ENCODE measurements around the gene FNDC3B.
"Not testable (repeated sequence)": the region's sequence is repeated elsewhere in the genome, so short reads cannot be mapped to it uniquely, and the experiment has no call there.

Gene FNDC3B

DNA sequence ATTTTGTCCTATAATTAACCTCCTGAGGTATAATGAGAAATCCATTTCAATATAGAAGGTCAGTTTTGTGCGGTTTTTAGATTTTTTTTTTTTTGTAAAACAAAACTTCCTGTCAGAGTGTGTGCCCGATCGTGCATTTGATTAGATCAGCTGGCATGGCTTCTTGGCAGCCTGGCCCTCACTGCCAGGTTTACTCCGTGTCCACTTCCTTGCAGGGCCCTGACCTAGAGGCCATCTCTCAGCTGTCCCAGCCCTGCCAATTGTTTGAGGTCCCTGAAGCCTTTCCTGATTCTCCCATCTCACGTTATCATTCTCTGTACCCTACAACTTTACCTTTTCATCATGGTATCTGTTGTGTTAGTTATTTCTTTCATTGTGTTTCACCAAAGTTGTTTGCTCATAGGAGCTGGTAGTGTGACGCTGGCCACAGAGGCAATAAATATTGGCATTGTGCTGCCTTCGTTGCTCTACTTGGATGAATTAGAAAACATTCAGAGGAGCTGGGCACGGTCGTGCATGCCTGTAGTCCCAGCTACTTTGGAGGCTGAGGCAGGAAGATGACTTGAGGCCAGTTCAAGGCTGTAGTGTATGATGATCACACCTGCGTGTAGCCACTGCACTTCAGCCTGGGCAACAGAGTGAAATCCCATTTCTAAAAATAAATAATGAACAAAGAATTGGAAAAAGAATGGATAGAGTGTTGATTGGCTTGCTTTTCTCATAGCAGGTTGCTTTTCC, 206.9 kb downstream of the FNDC3B start:
- no peak for DNase-seq

DNA sequence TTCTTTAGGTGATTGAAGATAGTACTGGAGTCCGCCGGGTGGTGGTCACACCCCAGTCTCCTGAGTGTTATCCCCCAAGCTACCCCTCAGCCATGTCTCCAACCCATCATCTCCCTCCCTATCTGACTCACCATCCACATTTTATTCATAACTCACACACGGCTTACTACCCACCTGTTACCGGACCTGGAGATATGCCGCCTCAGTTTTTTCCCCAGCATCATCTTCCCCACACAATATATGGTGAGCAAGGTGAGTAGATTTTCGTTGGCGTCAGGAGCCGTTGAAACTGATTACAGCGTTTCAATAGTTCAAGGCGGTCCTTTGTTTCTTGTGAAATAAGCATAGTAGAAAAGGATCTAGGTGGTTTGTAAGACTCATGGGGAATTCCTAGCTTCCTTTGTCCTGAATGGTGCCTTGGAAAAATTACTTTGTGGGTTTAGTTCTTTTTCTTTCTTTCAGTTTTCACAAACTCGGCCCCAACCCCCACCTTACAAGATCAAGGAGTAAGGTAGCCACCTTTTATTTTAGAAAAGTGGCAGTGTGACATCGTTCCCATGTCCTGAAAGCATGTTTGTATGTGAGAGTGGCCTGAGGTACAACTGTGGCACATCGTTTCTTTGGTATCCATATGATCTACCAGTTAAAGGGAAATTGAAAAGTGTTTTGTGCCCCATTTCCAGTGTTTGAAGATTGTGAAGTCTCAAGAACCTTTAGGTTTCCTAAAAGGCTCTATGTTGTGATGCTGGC, 208.3 kb downstream of the FNDC3B start:
- no peak for DNase-seq

DNA sequence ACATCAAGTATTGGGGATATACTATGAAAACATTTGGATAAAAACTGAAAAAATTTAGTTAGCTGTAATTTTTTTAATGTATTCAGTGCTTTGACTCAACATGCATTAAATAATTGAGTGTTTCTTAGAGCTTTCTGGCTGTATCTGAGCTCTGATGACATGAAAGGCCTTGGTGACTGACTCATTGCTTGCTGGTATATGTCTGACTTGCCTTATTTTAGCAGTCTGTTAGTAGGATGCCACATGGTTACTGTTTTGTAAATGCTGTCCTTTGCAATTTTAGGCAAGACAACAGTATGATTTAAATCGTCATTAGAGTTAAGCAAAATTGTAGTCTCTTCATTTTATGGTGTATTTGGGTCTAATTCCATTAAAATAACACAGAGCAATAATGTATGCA, 209.7 kb downstream of the FNDC3B start:
- no peak for DNase-seq

DNA sequence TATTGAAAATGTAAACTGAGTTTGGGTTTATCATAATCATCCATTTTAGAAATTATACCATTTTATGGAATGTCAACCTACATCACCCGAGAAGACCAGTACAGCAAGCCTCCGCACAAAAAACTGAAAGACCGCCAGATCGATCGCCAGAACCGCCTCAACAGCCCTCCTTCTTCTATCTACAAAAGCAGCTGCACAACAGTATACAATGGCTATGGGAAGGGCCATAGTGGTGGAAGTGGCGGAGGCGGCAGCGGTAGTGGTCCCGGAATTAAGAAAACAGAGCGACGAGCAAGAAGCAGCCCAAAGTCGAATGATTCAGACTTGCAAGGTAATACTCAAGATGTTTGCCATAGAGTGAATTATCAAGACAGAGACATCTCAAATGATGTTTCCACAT, 211.8 kb downstream of the FNDC3B start:
- DNase-seq = no peak

DNA sequence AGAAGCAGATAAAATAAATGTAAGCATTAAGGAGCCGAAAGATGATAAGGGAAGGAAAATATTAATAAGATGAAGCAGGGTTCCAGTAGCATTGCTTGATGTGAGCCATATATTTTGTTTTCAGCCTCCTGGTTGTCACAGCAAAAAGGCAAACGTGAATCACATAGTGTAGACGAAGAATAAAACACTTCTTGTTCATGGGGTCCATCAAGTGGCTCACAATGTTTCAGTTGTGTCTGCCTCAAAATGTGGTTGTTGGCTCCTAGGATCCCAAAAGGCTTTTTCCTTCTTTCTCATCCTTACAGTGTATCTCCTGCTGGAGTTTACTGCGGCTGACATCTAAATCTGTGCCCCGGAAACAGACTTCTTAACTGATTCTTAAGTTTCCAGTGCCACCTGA, 213.8 kb downstream of the FNDC3B start:
- DNase-seq = no peak

DNA sequence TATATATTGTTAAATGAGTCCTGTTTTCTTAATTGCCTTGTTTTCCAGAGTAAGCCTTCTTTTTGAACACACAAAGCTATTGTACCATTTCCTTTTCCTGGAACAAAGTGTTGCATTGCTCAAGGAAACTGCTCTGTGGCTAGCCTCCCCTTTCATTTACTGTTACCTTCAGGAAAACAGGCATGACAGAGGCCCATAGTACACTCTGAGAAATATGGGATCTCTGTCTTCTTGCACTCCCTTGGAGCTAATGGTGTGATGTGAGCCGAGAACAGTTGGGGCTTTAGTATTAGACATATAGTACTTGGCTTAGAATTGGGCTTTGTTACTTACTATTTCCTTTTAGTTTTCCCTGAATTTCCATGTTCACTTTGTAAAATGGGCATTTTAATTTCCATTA, 215.2 kb downstream of the FNDC3B start:
- no peak for DNase-seq

DNA sequence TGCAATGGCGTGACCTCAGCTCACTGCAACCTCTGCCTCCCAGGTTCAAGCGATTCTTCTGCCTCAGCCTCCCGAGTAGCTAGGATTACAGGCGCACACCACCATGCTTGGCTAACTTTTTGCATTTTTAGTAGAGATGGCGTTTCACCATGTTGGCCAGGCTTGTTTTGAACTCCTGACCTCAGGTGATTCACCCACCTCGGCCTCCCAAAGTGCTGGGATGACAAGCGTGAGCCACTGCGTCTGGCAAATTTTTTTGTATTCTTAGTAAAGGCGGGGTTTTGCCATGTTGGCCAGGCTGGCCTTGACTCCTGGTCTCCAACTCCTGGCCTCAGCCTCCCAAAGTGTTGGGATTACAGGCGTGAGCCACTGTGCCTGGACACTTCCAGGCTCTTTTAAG, 215.9 kb downstream of the FNDC3B start:
- DNase-seq = not testable (repeated sequence)

DNA sequence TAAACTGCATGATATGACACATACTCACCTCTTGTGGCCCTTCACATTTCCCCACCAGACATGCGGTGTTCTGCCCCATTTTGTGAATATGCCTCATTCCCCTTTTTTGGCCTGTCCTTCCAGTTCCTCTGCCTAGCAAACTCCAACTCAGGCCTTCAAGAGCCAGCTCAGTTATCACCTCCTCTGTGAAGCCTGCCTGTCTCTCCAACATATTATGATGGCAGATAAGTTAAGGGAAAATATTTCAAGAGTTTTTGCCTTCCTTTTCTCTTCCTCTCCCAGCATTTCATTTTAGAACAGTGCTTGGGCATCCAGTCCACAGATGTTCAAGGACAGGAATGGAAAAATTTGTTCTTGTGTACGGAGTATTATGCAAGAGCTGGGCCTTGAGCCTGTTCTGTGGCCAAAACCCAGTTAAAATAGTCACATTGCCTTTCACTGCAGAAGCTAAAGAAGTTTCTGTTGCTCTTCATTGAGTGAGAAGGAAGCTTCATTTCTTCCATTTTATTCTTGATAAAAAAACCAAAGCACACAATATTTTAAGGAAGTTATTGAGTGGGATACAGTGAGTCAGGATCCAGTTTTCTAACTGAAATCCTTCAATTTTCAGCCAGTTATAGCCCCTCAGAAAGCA, 216.8 kb downstream of the FNDC3B start:
- no peak for DNase-seq

DNA sequence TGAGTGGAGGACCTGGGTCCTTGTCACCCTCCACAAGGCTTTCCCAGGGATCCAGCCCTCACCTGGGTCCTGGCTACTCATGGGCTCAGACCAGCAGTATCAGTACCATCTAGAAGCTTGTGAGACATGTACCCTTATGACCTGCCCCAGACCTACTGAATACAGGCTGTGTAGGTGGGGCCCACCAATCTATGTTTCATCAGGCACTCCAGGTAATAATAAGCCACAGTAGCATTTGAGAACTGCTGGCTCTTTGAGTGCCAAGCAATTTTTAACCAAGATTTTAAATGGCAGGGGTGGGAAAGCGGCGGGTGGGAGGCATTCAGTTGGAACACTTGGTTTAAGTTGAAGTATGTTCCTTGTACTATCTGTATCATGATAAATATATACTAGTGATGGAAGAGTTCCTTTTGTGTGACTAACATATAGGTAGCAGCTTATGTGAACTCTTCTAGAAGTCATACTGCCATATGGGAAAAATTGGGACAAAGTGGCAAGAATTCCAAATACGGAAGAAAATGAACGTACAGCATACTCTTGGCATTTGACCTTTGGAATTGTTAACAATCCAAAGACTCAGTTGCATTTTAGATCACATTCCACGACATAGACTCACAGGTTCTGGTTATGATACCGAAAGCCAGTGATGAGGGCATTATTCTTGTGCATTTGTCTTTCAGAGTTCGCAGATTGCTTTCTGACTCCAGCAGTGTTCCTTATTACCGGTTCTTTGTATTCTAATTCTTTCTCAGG, 218.4 kb downstream of the FNDC3B start:
- no peak for DNase-seq

DNA sequence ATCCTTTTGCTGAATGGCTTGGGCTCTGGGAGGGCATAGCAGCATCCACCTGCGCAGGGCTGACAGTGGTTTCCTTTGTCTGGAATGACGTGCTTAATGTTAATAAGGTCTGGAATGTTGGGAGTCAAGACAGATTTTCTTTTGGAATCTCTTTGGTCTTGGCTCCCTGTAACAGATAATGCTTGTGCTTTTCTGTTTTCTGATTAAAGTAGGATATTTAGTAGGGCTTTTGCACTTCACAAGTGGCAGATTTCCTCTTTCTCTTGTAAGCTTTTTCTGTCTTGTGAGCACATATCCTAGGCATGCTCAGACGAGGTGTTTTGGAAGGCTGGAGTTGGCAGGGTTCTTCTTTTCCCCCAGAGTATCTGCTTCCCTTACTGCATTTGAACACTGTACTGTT, 219.2 kb downstream of the FNDC3B start:
- no peak for DNase-seq

DNA sequence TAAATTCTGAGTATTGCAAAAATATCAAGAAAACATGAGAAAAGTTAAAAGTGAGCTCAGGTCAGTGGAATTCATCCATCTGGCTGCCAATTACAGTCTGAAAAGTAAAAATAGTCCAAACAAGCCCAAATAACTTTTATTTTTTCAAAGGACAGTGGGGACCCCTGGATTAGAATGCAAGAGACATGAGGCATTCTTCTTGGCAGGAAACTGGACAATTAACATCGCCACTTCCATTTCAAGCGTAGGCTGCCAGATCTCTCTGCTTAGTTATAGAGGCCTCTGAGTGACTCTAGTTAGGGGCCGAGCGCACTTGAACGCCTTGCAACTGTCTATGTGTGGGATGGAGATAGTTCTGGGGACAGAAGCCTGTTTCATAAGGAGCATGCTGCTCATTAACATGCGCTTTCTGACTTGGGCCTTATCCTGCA, 219.7 kb downstream of the FNDC3B start:
- no peak for DNase-seq

DNA sequence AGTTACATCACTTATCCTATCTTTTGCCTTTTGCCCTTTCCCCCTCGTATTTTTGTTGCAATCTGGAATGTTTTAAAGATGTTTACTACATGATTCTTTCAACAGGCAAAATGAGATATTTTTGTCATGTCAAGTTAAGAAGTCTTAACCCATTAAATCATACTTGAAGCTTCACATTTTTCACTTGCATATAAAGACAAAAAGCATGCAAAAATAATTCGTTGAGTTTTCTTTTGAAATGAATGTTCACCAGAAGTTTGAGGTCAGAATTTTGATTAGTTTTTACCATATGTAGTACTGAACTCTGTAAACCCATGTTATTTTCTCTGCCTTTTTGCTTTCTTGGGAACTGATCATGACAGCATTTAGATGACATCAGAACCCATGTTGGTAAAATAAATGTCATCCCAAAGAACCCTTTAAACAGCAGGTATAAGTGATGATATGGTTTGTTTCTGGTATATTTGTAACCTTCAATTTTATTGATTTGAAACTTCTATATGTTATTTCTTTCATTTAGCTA, 220.4 kb downstream of the FNDC3B start:
- no peak for DNase-seq

DNA sequence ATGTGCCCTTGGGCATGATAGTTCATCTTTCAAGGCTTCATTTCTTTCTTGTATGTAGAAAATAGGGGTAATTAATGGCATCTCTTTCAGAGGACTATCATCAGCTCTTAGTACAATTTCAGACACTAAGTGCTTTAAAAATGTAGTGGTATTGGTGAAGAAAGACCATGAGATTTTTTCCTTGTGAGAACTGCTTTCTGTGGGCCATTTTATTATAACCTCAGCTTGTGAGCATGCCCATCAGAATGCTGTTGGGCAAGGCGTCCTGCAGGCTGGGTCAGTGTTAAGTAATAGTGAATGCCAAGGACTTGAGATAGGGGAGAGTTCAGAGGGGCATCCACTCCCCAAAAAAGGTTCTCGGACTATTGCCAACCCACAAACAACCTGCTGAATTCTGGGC, 221.0 kb downstream of the FNDC3B start:
- no peak for DNase-seq

DNA sequence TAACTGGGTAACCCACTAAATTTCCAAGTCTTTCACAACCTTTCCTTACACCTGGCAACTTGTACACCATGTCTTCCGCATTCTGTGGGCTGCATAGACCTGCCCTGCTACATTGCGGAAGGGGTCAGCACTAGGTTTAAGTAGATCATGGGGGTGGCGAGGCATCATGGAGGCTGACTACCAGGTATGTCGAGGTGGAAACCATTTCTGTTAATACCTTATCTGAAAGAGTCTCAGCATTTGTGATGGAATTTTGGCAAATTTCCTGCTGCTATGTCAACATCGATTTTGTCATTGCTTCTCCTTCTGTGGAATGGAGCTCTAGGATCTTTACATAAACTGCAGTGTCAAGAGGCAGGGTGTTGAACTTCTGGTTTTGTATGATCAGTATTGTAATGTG, 221.7 kb downstream of the FNDC3B start:
- no peak for DNase-seq

DNA sequence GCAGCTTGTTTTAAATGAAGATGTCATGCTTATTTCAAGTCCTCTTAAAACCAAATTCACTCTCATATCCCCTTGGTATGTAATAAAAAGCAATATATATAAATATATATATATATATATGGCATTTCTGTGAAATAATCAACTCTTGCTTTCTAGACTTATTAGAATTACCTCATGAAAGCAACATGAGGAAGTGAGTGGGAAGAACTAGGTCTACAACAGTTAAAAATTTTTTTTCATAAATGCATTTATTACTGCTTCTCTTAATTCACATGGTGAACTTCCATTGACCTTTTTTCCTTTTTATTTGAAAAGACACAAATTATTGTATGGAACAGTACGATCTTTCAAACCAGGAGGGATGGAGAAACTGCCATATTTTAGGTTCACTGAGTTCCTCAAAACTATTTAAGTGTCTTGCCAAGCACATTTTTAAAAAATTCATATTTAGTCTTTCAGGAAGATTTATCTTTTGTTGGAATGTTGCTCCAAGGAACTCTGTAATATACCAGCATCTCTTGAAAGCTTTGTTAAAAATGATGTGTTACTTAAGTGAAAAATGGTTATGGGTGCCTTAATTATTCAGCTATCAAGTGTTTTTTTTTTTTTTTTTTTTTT, 223.7 kb downstream of the FNDC3B start:
- no peak for DNase-seq

DNA sequence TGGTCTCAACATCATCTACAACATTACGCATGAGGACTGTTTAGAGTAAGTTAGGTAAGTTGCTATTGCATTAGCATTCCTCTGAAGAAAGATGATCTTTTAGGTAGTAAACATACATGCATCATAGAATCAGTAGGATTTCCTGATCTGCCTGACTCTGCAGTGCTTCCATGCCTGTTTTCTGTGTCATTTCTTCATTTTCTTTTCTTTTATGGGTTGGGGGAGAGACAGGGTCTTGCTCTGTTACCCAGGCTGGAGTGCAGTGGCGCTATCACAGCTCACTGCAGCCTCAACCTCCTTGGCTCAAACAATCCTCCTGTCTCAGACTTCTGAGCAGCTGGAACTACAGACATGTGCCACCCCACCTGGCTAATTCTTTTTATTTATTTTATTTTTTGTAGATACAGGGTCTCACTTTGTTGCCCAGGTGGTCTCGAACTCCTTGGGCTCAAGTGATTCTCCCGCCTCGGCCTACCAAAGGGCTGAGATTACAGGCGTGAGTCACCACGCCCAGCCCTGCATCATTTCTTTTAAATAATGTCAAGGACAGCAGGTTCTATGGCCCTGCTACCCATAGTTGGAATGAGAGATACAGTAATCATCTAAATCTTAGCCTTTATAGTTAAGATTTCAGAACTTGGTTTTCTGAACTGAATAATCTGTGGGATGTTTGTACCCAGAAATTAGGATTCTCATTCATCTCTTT, 224.6 kb downstream of the FNDC3B start:
- DNase-seq = no peak

DNA sequence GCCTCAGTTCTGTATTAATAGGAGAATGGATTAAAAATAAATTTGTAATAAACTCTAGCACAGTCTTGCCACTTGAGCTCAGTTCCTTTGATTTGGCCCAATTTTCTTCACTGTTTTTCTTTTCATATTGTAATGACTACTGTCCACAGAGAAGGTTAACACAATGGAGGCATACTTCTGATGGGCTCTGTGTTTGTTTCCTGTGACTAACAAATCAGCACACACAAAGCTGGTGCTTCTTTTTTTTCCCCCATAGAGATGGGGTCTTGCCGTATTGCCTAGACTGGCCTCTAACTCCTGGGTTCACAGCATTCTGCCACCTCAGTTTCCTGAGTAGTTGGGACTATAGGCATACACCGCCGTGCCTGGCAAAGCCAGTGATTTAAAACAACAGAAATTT, 226.7 kb downstream of the FNDC3B start:
- no peak for DNase-seq

DNA sequence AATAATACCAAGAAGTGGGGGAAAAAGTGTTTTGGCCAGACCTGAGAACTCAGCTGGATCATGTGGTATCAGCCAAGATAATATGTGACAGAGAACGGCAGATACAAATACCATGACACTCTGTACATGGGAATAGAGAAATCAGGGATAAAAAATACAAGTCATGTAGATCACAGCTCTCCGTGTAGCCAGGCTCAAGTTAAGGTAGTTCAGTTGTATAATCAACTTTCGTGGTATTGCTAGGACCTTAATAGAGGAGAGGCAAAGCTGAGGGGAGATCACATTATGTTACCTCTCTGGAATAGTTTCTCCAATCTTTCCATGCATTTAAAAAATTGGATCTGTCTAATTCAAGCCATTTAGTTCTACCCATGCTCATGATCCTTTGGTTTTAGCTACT, 229.0 kb downstream of the FNDC3B start:
- DNase-seq = no peak

DNA sequence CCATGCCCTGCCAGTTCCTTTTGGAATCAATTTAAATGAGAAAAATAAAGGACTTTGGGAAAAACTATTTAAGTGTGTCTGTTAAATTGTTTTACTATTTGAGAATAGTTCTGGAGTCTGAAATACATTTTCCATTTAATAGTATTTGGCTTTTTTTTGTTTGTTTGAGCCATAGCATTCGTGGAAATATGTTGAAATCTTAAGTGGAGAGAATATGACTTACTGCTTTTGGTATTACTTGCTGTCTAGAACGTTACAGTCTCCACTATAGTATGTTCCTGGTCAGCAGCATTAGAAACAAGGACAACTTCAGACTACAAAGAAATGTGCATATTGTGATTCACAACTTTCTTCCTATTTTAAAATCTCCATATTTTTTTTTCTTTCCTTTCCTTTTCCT, 229.5 kb downstream of the FNDC3B start:
- DNase-seq = no peak

DNA sequence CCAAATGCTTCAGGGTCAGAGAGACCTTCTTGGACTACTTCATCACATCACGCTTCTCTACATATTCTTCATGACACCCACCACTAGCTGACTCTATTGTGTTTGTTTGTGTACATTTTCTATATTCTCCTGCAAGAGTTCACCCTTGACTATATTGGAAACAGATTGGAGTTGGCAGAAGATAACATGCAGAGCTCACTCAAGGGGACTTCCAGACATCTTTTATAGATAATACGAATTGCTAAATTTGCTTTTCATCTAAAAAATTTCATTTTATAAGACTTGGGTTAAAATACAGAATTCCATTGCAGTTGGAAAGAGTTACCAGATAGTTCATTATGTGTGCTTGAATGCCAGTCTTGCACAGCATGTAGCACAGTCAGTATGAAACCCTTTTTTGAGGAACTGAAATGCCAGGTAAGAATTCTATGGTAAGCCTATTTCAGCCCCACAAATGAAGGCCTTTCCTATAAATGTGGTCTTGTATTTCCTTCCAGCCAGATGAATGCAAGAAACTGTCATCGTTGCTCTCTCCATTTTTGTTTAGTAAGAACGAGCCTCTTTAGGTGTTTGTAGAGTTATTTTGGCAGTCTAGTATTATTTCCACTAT, 231.3 kb downstream of the FNDC3B start:
- no peak for DNase-seq

DNA sequence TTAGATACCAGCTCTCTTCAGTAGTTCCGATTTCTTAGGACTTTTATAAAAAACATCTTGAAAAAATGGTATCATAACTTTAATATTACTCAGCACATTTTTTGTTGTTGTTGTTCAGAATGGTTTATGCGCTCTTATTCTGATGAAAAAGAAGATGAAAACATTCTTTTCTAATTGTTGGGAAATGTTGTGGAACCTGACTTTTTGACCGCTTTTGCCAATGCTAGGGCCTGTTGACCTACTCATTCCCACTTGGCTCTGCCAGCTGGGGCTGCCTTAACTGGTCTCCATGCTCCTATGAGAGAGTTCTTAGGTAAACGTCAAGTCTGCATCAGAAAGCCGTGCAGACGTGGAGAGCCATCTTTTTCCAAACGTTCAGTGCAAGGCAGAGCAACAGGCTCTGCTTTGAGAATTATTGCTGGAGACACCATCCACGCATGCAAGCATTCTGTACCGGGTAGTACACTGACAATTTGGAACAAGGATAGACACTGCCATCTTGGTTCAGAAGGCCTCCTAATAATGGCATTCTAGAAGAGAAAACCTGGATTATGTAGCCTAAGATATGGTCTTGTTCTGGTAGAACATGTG, 232.1 kb downstream of the FNDC3B start:
- DNase-seq = no peak

Data from stimulated activated CD8-positive, alpha-beta memory T cell treated with anti-CD3 and anti-CD28 coated beads, Interleukin-4, amount 100 ng/mL, for 48 hours (primary cell).